Thyroid gland (tissue), 4 donors: ENCODE results near the gene REPIN1.

Source experiments
- POLR2A ChIP-seq, 2 donors: fragments of 450-650 bp; IDR thresholded peaks; one replicate each; pipeline ENCODE4 v1.6.1; 2017; ENCODE audit warnings: antibody characterized with exemption in 2 of 2, mild to moderate bottlenecking in 2 of 2, moderate library complexity in 1 of 2
- TF ChIP-seq, protein P1 (sequence below), 6 experiments: fragments of 200-600 bp in 3 of 6; fragments of 450-650 bp in 3 of 6; sonication (generic) in 3 of 6; IDR thresholded peaks; one replicate each; pipeline ENCODE4 v1.5.1; 2016 to 2019; ENCODE audit warnings: antibody characterized with exemption in 6 of 6, mild to moderate bottlenecking in 2 of 6, inconsistent platforms in 1 of 6, moderate library complexity in 1 of 6

GRCh38 chr7:150327308-150327707 is 41.3 kb upstream of the REPIN1 start:
- TF ChIP-seq, protein P1, sequence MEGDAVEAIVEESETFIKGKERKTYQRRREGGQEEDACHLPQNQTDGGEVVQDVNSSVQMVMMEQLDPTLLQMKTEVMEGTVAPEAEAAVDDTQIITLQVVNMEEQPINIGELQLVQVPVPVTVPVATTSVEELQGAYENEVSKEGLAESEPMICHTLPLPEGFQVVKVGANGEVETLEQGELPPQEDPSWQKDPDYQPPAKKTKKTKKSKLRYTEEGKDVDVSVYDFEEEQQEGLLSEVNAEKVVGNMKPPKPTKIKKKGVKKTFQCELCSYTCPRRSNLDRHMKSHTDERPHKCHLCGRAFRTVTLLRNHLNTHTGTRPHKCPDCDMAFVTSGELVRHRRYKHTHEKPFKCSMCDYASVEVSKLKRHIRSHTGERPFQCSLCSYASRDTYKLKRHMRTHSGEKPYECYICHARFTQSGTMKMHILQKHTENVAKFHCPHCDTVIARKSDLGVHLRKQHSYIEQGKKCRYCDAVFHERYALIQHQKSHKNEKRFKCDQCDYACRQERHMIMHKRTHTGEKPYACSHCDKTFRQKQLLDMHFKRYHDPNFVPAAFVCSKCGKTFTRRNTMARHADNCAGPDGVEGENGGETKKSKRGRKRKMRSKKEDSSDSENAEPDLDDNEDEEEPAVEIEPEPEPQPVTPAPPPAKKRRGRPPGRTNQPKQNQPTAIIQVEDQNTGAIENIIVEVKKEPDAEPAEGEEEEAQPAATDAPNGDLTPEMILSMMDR (IDR thresholded peaks at IDR 0.05), result no peak
- no peak for TF ChIP-seq POLR2A (IDR thresholded peaks at IDR 0.05)
